GM12865 (cell line): Measurements from ENCODE around the gene FLYWCH1.
"Not testable (repeated sequence)": the region's sequence is repeated elsewhere in the genome, so short reads cannot be mapped to it uniquely, and the experiment has no call there.

ENCODE experiments used
- DNase-seq: peaks from one replicate; pipeline ENCODE4 v3.0.0; 2010; ENCODE audit warnings: low read depth
- H3K4me3 ChIP-seq: 2 replicates; pipeline ENCODE4 v1.5.1; 2011; ENCODE audit warnings: mild to moderate bottlenecking, low read depth, low read length, control low read depth
- CTCF ChIP-seq: IDR thresholded peaks from 2 replicates; pipeline ENCODE4 v1.5.1; 2011; ENCODE audit warnings: low read length, control low read depth, low read depth, inconsistent platforms; ENCODE audit not compliant: insufficient read depth; ENCODE audit errors: missing control alignments

FLYWCH1 gene

DNA sequence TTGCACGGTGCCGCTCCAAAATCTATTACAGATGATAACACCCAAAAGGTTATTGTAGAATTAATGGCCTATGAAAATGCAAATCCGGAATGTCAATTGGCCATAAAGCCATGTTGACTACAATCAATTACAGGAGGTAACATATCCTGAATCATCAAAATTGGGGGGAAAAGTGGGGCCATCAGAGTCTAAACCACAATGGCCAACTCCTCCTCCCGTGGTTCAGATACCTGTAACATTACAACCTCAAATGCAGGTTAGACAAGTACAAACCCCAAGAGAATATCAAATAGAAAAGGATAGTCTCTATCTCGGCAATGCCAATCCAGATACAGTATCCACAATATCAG is 14.9 kb downstream of the FLYWCH1 start:
- DNase-seq, result no peak
- peak overlapping the region; percentile 29; the same call in 1 of the 2 replicates for H3K4me3 ChIP-seq
- TF ChIP-seq CTCF, result no peak

GRCh38 chr16:2927010-2927646 is 15.4 kb downstream of the FLYWCH1 start:
- DNase-seq, result peak; percentile 89
- peak; percentile 92 for TF ChIP-seq CTCF
- H3K4me3 ChIP-seq, result peak overlapping the region; percentile 29; the same call in 1 of the 2 replicates

- DNase-seq, H3K4me3 ChIP-seq: not testable (repeated sequence)
These were observed 16.4 kb downstream of the FLYWCH1 start for GRCh38 chr16:2928151-2928550.

GRCh38 chr16:2928796-2929195 is 17.1 kb downstream of the FLYWCH1 start:
- TF ChIP-seq CTCF, result no peak
- no peak for DNase-seq

GRCh38 chr16:2929693-2930092 is 18.0 kb downstream of the FLYWCH1 start:
- TF ChIP-seq CTCF, result no peak
- H3K4me3 ChIP-seq, result no peak overlapping the region
- no peak for DNase-seq

More at GRCh38 chr16:2928796-2929195, 17.1 kb downstream of the FLYWCH1 start:
- no peak overlapping the region for H3K4me3 ChIP-seq

DNA sequence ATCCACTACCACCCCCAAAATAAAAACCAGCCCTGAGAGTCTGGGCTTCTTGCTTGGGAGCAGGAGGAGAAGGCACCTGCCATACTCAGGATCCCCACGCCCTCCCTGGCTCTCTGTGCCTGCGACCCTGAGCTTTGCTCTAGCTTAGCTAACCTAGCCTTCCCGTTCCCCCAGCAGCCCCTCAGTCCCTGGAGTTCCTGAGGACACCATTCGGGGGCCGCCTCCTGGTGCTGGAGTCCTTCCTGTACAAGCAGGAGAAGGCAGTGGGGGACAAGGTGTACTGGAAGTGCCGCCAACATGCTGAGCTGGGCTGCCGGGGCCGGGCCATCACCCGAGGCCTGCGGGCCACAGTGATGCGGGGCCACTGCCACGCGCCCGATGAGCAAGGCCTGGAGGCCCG is 18.5 kb downstream of the FLYWCH1 start:
- H3K4me3 ChIP-seq, result no peak overlapping the region
- no peak for DNase-seq
- no peak for TF ChIP-seq CTCF

DNA sequence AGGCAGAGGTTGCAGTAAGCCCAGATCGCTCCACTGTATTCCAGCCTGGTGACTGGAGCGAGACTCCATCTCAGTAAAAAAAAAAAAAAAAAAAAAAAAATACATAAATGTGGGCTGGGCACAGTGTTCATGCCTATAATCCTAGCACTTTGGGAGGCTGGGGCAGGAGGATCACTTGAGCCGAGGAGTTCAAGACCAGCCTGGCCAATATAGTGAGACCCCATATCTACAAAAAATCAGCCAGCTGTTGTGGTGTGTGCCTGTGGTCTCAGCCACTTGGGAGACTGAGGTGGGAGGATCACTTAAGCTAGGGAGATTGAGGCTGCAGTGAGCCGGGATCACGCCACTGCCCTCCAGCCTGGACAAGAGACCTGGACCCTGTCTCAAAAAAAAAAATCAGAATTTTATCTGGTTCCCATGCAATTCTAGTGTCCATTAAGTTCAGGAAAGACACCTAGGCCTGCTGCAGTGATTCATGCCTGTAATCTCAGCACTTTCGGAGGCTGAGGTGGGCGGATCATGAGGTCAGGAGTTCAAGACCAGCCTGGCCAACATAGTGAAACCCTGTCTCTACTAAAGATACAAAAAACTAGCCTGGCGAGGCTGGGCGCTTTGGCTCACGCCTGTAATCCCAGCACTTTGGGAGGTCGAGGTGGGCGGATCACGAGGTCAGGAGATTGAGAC is 19.6 kb downstream of the FLYWCH1 start:
- H3K4me3 ChIP-seq, DNase-seq: not testable (repeated sequence)

- DNase-seq, result no peak
- TF ChIP-seq CTCF, result no peak
- no peak overlapping the region for H3K4me3 ChIP-seq
These were observed 21.4 kb downstream of the FLYWCH1 start for GRCh38 chr16:2933136-2933535.
